Transverse colon (tissue), 4 donors: ENCODE results near the gene ISG20L2. TPM values are rescaled to one million over a fixed set of nuclear protein-coding genes. Genes with fewer than 3 reads are reported as not detected.

ENCODE experiments used
- DNase-seq: peaks from one replicate; pipeline ENCODE4 v3.0.0-alpha.2; 2019
- H3K27ac ChIP-seq, 4 donors: fragments of 200-600 bp; sonication (generic); 2 replicates each; pipeline ENCODE4 v1.5.1; 2016 to 2018; ENCODE audit warnings: inconsistent platforms in 4 of 4
- H3K27me3 ChIP-seq: fragments of 200-600 bp; sonication (generic); 2 replicates; pipeline ENCODE4 v1.5.1; 2017; ENCODE audit warnings: inconsistent platforms
- H3K36me3 ChIP-seq, 4 donors: fragments of 200-600 bp; sonication (generic); 2 replicates each; pipeline ENCODE4 v1.5.1; 2017 to 2019; ENCODE audit warnings: inconsistent platforms in 4 of 4
- H3K4me1 ChIP-seq, 4 donors: fragments of 200-600 bp; sonication (generic); 2 replicates each; pipeline ENCODE4 v1.5.1; 2017 to 2020; ENCODE audit warnings: inconsistent platforms in 4 of 4
- H3K4me3 ChIP-seq, 4 donors: fragments of 200-600 bp; sonication (generic); 1 replicate in 1 of 4; 2 replicates in 3 of 4; pipeline versions ENCODE4 v1.5.1 to v1.6.1; 2017 to 2019; ENCODE audit warnings: inconsistent platforms in 4 of 4
- H3K9me3 ChIP-seq, 2 donors: fragments of 200-600 bp; sonication (generic); 2 replicates each; pipeline ENCODE4 v1.5.1; 2017 to 2019; ENCODE audit warnings: inconsistent platforms in 2 of 2
- EP300 ChIP-seq: sonication (generic); formaldehyde crosslinking; IDR thresholded peaks from one replicate; pipeline ENCODE4 v1.6.1; 2017; ENCODE audit warnings: antibody characterized with exemption, low read depth
- POLR2A ChIP-seq: fragments of 450-650 bp; IDR thresholded peaks from one replicate; pipeline ENCODE4 v1.6.1; 2016; ENCODE audit warnings: antibody characterized with exemption, mild to moderate bottlenecking, moderate library complexity
- POLR2AphosphoS5 ChIP-seq, 3 donors: sonication (generic); formaldehyde crosslinking; IDR thresholded peaks; one replicate each; pipeline ENCODE4 v1.6.1; 2016; ENCODE audit warnings: antibody characterized with exemption in 3 of 3
- WGBS, 2 donors: methylation state at CpG; one replicate each; pipeline ENCODE4 v1.1.5; 2018; ENCODE audit warnings: low coverage in 1 of 2; 5-methylcytosine and 5-hydroxymethylcytosine counted together
- in situ Hi-C, 4 donors: fragments of 200-750 bp; cut with MboI; loops; one replicate each; pipeline versions ENCODE4 v1.15.0 to v1.15.1; 2017; ENCODE audit warnings: low sequenced_read_pairs in 3 of 4, low pct_ligation_motif_present in 1 of 4, low pct_unique_long_range_greater_than_20kb in 1 of 4
- intact Hi-C: fragments of 100-400 bp; cut with DNase I; formaldehyde crosslinking; loops from one replicate; pipeline ENCODE4 v1.15.1; 2023; ENCODE audit warnings: low total_unique reads
- total RNA-seq, 4 donors: library from RNA; depleted of rRNA; stranded (reverse); fragments of >200 nt; gene quantifications; one replicate each; pipeline ENCODE4 v1.1.0, GENCODE V29; 2016
- TF ChIP-seq, protein P1 (sequence below), 5 experiments: fragments of 200-600 bp in 3 of 5; fragments of 450-650 bp in 2 of 5; sonication (generic) in 3 of 5; IDR thresholded peaks; 1 replicate in 2 of 5; 2 replicates in 3 of 5; pipeline ENCODE4 v1.5.1; 2016 to 2017; ENCODE audit warnings: antibody characterized with exemption in 5 of 5, inconsistent platforms in 3 of 5, mild to moderate bottlenecking in 2 of 5, moderate library complexity in 1 of 5

ISG20L2 gene
- total RNA-seq, 4 donors from 2014 or later = 25.8 to 61.7 (median 33.1) TPM

DNA sequence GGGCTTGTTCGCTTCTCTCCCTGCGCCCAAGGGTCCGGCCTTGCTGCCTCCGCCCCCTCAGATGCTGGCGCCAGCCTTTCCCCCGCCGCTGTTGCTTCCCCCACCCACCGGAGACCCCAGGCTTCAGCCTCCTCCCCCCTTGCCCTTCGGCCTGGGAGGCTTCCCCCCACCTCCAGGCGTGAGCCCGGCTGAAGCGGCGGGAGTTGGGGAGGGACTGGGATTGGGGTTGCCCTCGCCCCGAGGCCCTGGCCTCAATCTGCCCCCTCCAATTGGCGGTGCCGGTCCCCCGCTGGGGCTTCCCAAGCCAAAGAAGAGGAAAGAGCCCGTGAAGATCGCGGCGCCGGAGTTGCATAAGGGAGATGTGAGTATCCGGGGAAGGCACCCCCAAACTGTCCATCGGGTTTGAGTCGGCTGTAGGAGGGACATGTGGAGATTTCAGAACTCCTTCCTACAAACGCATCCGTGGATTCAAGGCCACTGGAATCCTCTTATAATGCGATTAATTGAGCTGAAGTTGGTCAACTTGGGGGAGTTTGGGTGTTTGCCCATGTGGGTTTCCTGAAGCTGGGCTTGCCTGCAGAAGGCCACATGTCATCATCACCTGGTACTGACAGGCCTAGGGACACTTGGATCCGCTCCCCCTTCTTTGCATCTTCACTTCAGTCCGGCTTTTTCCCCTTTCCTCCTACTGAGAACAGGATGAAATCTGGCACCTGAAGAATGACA is 39.5 kb upstream of the ISG20L2 start:
- DNase-seq = peak; percentile 26
- 0% methylated on average over 18 of the region's 31 CpGs; no CpG with 5 or more reads in 1 of the 2 donors for WGBS, 2 donors
- intact Hi-C loops = no loop called here
- Histone ChIP-seq H3K4me1 (peaks cover 12 to 58% (median 39%) of the 10 kb centered on the region in 4 donors), H3K27ac (peak overlapping the region; percentile 89 to 98 (median 94)), H3K27me3 (no peaks in the 10 kb centered on the region), H3K4me3 (peak overlapping the region; percentile 70 to 96 (median 94)), H3K36me3 (peaks cover 0 to 6% (median 1%) of the 10 kb centered on the region in 4 donors), H3K9me3 (no peaks in the 10 kb centered on the region)
- in situ Hi-C loops = no loop called here
- no peak for TF ChIP-seq POLR2AphosphoS5 (IDR thresholded peaks at IDR 0.05)
- TF ChIP-seq POLR2A = no peak
- TF ChIP-seq, protein P1, sequence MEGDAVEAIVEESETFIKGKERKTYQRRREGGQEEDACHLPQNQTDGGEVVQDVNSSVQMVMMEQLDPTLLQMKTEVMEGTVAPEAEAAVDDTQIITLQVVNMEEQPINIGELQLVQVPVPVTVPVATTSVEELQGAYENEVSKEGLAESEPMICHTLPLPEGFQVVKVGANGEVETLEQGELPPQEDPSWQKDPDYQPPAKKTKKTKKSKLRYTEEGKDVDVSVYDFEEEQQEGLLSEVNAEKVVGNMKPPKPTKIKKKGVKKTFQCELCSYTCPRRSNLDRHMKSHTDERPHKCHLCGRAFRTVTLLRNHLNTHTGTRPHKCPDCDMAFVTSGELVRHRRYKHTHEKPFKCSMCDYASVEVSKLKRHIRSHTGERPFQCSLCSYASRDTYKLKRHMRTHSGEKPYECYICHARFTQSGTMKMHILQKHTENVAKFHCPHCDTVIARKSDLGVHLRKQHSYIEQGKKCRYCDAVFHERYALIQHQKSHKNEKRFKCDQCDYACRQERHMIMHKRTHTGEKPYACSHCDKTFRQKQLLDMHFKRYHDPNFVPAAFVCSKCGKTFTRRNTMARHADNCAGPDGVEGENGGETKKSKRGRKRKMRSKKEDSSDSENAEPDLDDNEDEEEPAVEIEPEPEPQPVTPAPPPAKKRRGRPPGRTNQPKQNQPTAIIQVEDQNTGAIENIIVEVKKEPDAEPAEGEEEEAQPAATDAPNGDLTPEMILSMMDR (IDR thresholded peaks at IDR 0.05) = no peak
- TF ChIP-seq EP300 = no peak

DNA sequence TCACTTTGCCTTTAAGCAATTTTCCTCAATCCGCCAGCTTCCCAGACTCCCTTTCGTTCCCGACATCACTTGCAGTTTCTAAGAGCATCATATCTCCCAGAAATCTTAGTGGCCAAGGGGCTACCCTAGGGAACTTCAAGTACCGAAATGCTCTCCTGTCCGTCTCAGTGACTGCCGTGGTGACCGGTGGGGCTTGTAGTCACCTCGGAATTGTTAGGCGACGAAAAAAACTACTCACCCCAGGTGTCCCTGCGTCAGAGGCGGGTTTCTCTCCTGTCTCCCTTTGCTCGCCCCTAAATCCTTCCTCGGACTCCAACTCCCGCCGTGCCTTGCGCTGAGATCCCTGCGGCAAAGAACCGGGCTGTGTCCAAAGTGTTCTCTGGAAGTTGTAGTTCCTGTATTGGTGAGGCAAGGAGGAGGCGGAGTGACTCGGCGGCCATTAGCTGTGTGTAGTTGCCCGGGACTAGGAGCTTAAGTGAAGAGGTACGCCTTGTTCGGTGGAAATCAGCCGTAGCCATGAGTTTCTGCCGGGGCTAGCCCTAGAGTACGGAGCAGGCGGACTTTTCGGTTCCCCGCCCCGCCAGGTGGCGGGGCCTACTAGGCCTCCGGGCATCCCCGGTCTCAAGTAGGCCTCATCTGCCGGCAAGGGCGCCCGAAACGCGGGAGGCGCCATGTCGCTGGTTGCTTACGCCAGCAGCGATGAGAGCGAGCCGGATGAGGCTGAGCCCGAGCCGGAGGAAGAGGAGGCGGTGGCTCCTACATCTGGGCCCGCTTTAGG is 38.7 kb upstream of the ISG20L2 start, which contains the start of gene PRCC:
Gene PRCC (plus strand): TSS at position 435 of the 778 bp plus-strand sequence. CDS start 237 bp downstream, at position 672.
- Histone ChIP-seq H3K36me3 (peaks cover 0 to 5% (median 1%) of the 10 kb centered on the region in 4 donors), H3K9me3 (no peaks in the 10 kb centered on the region), H3K27me3 (no peaks in the 10 kb centered on the region), H3K4me1 (peaks cover 12 to 50% (median 36%) of the 10 kb centered on the region in 4 donors), H3K4me3 (peak within 1 kb of the TSS; percentile 70 to 96 (median 94)), H3K27ac (peak within 1 kb of the TSS; percentile 89 to 98 (median 96))
- in situ Hi-C loops (no loop called here), intact Hi-C loops (no loop called here)
- TF ChIP-seq POLR2A (peak; percentile 4), POLR2AphosphoS5 (IDR thresholded peaks at IDR 0.05) (peak; percentile 48 to 80 (median 67)), EP300 (no peak)
- TF ChIP-seq, protein P1 (IDR thresholded peaks at IDR 0.05) = no peak
- DNase-seq = peak; percentile 98
- 0% methylated on average over 7 to 40 of the region's 50 CpGs for WGBS, 2 donors

GRCh38 chr1:156766298-156767100 is 37.9 kb upstream of the ISG20L2 start:
- H3K4me1 ChIP-seq = peaks cover 12 to 42% (median 36%) of the 10 kb centered on the region in 4 donors
- H3K9me3 ChIP-seq = no peaks in the 10 kb centered on the region
- H3K4me3 ChIP-seq = peak overlapping the region; percentile 42 to 96 (median 68)
- 0 to 8% methylated on average over 4 to 14 of the region's 14 CpGs for WGBS, 2 donors
- H3K27ac ChIP-seq = peak overlapping the region; percentile 89 to 98 (median 96)
- H3K36me3 ChIP-seq = peaks cover 0 to 2% (median 0%) of the 10 kb centered on the region in 4 donors
- in situ Hi-C loops = no loop called here
- DNase-seq = no peak
- H3K27me3 ChIP-seq = no peaks in the 10 kb centered on the region
- TF ChIP-seq POLR2A = peak; percentile 45
- TF ChIP-seq, protein P1 (IDR thresholded peaks at IDR 0.05) = no peak
- intact Hi-C loops = no loop called here
